Neural cell (in vitro differentiated cells): Measurements from ENCODE around the gene BTNL8.

ENCODE experiments used
- CTCF ChIP-seq: fragments of 450-650 bp; IDR thresholded peaks from 2 replicates; pipeline ENCODE4 v1.5.1; 2014; ENCODE audit warnings: antibody characterized with exemption, mild to moderate bottlenecking, moderate library complexity; ENCODE audit not compliant: poor library complexity, severe bottlenecking
- EZH2 ChIP-seq: fragments of 200-600, 300-800 bp; shearing (Covaris generic), sonication (generic); IDR thresholded peaks from 2 replicates; pipeline ENCODE4 v1.6.1; 2014; ENCODE audit warnings: antibody characterized with exemption, low read length, borderline replicate concordance, mild to moderate bottlenecking; ENCODE audit not compliant: insufficient read depth, poor library complexity, severe bottlenecking
- MXI1 ChIP-seq: fragments of 450-650 bp; conservative IDR thresholded peaks from 2 replicates; pipeline ENCODE4 v1.6.1; 2014; ENCODE audit warnings: antibody characterized with exemption, mild to moderate bottlenecking; ENCODE audit not compliant: poor library complexity, severe bottlenecking
- REST ChIP-seq: IDR thresholded peaks from 2 replicates; pipeline ENCODE4 v1.6.1; 2012; ENCODE audit warnings: borderline replicate concordance
- TAF1 ChIP-seq: IDR thresholded peaks from 2 replicates; pipeline ENCODE4 v1.6.1; 2012; ENCODE audit warnings: low read depth

- TF ChIP-seq CTCF (no peak), TAF1 (no peak), MXI1 (no peak), REST (no peak), EZH2 (no peak)
These were observed 24.0 kb downstream of the BTNL8 start for GRCh38 chr5:180922932-180923331.
